ENCODE results near the gene SFXN2. TPM values are rescaled to one million over a fixed set of nuclear protein-coding genes. Genes with fewer than 3 reads are reported as not detected.

The SFXN2 gene
- total RNA-seq, 2 experiments from 2014 or later = 6.4 to 7.6 TPM

DNA sequence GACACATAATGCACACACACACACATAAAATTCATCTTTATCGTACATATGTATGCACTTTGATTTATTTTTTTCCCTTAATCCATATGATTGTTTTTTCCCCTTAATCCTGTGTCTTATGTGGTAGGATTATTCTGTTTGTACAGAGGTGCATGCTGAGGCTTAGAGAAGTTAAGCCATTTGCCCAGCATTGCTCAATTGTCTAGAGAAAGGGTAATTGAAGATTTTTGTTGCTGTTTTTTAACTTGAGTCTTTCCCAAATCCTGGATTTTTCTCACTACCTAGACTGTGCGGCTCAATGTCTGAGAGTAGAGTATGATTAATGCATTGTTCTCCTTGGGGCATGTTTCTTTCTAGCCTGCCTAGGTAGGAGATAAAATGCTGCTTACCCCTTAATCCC, 64.3 kb downstream of the SFXN2 start:
- POLR2A ChIA-PET = no interaction called here
- intact Hi-C loops (cut with DNase I, micrococcal nuclease) = loop anchor here in 1 of 2 experiments (5.0 kb wide), 1 partner anchor 36 kb away; the partner anchor contains the start of gene WBP1L
- no peak for DNase-seq
- CTCF ChIA-PET = no interaction called here
- H3K27me3 Mint-ChIP-seq = no peaks in the 10 kb centered on the region
- Histone ChIP-seq H3K4me1 (ENCODE audit: insufficient read depth, low read length) (peaks cover 53% of the 10 kb centered on the region), H3K4me3 (ENCODE audit: low read length) (no peak overlapping the region), H3K27ac (ENCODE audit: low read depth in 1 of 2, low read length in 2 of 2) (no peak overlapping the region), H3K27me3 (ENCODE audit: control insufficient read depth in 1 of 2, insufficient read depth in 2 of 2, low read length in 2 of 2) (no peaks in the 10 kb centered on the region), H3K9me3 (ENCODE audit: control insufficient read depth in 1 of 2, insufficient read depth in 1 of 2, low read length in 2 of 2) (no peaks in the 10 kb centered on the region), H3K36me3 (ENCODE audit: insufficient read depth, low read length) (peaks cover 12% of the 10 kb centered on the region)
- peaks cover 74% of the 10 kb centered on the region for H3K4me1 Mint-ChIP-seq (ENCODE audit: low read depth)
- H3K9me3 Mint-ChIP-seq = no peaks in the 10 kb centered on the region
- H3K4me3 Mint-ChIP-seq = no peak overlapping the region
- TF ChIP-seq, protein P1, sequence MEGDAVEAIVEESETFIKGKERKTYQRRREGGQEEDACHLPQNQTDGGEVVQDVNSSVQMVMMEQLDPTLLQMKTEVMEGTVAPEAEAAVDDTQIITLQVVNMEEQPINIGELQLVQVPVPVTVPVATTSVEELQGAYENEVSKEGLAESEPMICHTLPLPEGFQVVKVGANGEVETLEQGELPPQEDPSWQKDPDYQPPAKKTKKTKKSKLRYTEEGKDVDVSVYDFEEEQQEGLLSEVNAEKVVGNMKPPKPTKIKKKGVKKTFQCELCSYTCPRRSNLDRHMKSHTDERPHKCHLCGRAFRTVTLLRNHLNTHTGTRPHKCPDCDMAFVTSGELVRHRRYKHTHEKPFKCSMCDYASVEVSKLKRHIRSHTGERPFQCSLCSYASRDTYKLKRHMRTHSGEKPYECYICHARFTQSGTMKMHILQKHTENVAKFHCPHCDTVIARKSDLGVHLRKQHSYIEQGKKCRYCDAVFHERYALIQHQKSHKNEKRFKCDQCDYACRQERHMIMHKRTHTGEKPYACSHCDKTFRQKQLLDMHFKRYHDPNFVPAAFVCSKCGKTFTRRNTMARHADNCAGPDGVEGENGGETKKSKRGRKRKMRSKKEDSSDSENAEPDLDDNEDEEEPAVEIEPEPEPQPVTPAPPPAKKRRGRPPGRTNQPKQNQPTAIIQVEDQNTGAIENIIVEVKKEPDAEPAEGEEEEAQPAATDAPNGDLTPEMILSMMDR (IDR thresholded peaks at IDR 0.05) = no peak
- peaks cover 46% of the 10 kb centered on the region for H3K36me3 Mint-ChIP-seq (ENCODE audit: low read depth)
- no peak for ATAC-seq (ENCODE audit: poor library complexity)
- H3K27ac Mint-ChIP-seq = peak overlapping the region; percentile 85

DNA sequence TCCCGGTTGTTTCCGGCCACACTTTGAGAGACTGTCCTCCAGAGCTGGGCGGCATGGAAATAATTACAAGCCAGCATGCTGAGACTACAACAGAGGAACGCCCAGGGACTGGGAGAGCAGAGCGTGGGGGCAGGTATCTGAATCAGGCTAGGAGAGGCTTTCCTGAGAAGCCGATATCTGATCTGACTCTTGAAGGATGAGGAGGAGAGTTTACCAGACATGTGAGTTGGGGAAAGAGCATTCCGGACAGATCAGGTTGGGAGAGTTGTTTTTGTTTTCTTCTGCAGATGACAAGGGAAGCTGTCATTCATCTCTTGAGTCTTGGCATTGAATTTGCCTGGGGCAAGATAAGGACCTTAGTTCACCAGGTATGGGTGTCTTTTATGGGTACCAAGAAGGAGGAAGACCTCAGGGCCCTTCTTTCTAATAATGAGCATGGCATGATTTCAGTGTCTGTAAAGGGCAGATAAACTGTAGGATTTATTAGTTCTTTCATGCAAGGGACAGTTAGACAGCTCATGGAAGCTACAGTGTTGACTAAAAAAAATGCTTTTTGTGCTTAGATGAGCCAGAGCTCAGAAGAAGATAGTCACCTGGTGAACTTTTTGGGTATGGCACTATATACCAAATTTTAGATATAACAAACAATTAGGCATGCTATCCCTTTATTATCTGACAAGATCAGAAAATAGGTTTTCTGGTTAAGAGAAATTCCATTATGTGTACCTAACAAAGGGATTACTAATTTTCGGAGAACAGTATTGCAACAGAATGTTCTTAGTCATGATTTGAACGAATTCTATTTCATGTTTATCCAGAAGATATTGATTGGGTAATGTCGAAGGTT, 65.5 kb downstream of the SFXN2 start:
- TF ChIP-seq, protein P1 (IDR thresholded peaks at IDR 0.05) = no peak
- Mint-ChIP-seq H3K36me3 (ENCODE audit: low read depth) (peaks cover 41% of the 10 kb centered on the region), H3K9me3 (no peaks in the 10 kb centered on the region), H3K27ac (peak overlapping the region; percentile 66), H3K27me3 (no peaks in the 10 kb centered on the region), H3K4me3 (no peak overlapping the region), H3K4me1 (ENCODE audit: low read depth) (peaks cover 67% of the 10 kb centered on the region)
- ATAC-seq (ENCODE audit: poor library complexity) (no peak), DNase-seq (no peak)
- Histone ChIP-seq H3K27me3 (ENCODE audit: control insufficient read depth in 1 of 2, insufficient read depth in 2 of 2, low read length in 2 of 2) (no peaks in the 10 kb centered on the region), H3K4me1 (ENCODE audit: insufficient read depth, low read length) (peaks cover 45% of the 10 kb centered on the region), H3K27ac (ENCODE audit: low read depth in 1 of 2, low read length in 2 of 2) (no peak overlapping the region), H3K4me3 (ENCODE audit: low read length) (no peak overlapping the region), H3K36me3 (ENCODE audit: insufficient read depth, low read length) (peaks cover 12% of the 10 kb centered on the region), H3K9me3 (ENCODE audit: control insufficient read depth in 1 of 2, insufficient read depth in 1 of 2, low read length in 2 of 2) (no peaks in the 10 kb centered on the region)
- ChIA-PET CTCF (no interaction called here), POLR2A (no interaction called here)
- intact Hi-C loops (cut with DNase I, micrococcal nuclease) = loop anchor here in 1 of 2 experiments (5.0 kb wide), 1 partner anchor 38 kb away; the partner anchor contains the start of gene WBP1L

DNA sequence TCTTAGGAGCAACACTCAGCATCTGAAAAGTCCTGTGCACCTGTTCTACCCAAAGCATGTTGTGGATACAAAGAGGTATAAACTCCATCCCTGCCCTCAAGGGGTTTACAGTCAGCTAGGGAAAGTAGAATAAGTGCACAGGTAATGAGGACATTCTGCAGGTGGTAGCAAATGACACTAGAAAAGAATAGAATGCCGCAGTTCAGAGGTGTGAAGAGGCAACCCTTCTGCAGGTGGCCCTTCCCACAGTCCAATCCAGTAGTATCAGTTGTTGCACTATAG, 66.0 kb downstream of the SFXN2 start:
- ATAC-seq (ENCODE audit: poor library complexity) = no peak

More for the DNA sequence above, 66.0 kb downstream of the SFXN2 start:
- H3K27me3 ChIP-seq (ENCODE audit: control insufficient read depth in 1 of 2, insufficient read depth in 2 of 2, low read length in 2 of 2) = no peaks in the 10 kb centered on the region
- peak overlapping the region; percentile 27 for H3K27ac Mint-ChIP-seq
- CTCF ChIA-PET = no interaction called here
- TF ChIP-seq, protein P1 (IDR thresholded peaks at IDR 0.05) = no peak
- POLR2A ChIA-PET = no interaction called here
- H3K4me1 Mint-ChIP-seq (ENCODE audit: low read depth) = peaks cover 63% of the 10 kb centered on the region
- no peak overlapping the region for H3K4me3 Mint-ChIP-seq
- H3K27me3 Mint-ChIP-seq = no peaks in the 10 kb centered on the region
- H3K9me3 Mint-ChIP-seq = no peaks in the 10 kb centered on the region
- intact Hi-C loops (cut with DNase I, micrococcal nuclease) = no loop called here
- H3K36me3 Mint-ChIP-seq (ENCODE audit: low read depth) = peaks cover 41% of the 10 kb centered on the region
- no peak overlapping the region for H3K27ac ChIP-seq (ENCODE audit: low read depth in 1 of 2, low read length in 2 of 2)
- DNase-seq = no peak
- no peak overlapping the region for H3K4me3 ChIP-seq (ENCODE audit: low read length)
- H3K9me3 ChIP-seq (ENCODE audit: control insufficient read depth in 1 of 2, insufficient read depth in 1 of 2, low read length in 2 of 2) = no peaks in the 10 kb centered on the region
- peaks cover 12% of the 10 kb centered on the region for H3K36me3 ChIP-seq (ENCODE audit: insufficient read depth, low read length)
- peaks cover 40% of the 10 kb centered on the region for H3K4me1 ChIP-seq (ENCODE audit: insufficient read depth, low read length)

Data from CD4-positive, alpha-beta T cell (primary cell).